WTC11 (cell line): ENCODE measurements around the gene ZIC2. TPM values are rescaled to one million over a fixed set of nuclear protein-coding genes. Genes with fewer than 3 reads are reported as not detected.

Source experiments
- ATAC-seq: fragments of 200-7000 bp; cut with Tn5 transposase; 2 replicates; pipeline ENCODE4 v1.10.0; 2021; ENCODE audit warnings: mild to moderate bottlenecking, moderate library complexity
- CTCF ChIA-PET: fragments of 300-600 bp; sonication (Branson Sonifier 250); formaldehyde crosslinking; loops from one replicate; lab custom pipeline; 2021; ENCODE audit warnings: antibody characterized with exemption; lab: Charles Lee
- POLR2A ChIA-PET: fragments of 350-600 bp; sonication (Branson Sonifier 250); formaldehyde crosslinking; loops from one replicate; lab custom pipeline; 2021; ENCODE audit warnings: antibody characterized with exemption; lab: Charles Lee
- DNase-seq: peaks from one replicate; pipeline ENCODE4 v3.0.0; 2021; ENCODE audit warnings: low spot score
- H3K27ac Mint-ChIP-seq: 2 replicates; pipeline ENCODE4 v1.8.0; 2021; ENCODE audit warnings: mixed read lengths
- H3K27me3 Mint-ChIP-seq: 2 replicates; pipeline ENCODE4 v1.8.0; 2021; ENCODE audit warnings: low read depth, mild to moderate bottlenecking, moderate library complexity, mixed read lengths
- H3K36me3 Mint-ChIP-seq: 2 replicates; pipeline ENCODE4 v1.8.0; 2021; ENCODE audit warnings: mixed read lengths
- H3K4me1 Mint-ChIP-seq: 2 replicates; pipeline ENCODE4 v1.8.0; 2022; ENCODE audit warnings: mixed read lengths
- H3K4me3 Mint-ChIP-seq: 2 replicates; pipeline ENCODE4 v1.8.0; 2021; ENCODE audit warnings: mild to moderate bottlenecking, moderate library complexity, mixed read lengths
- H3K9me3 Mint-ChIP-seq: 2 replicates; pipeline ENCODE4 v1.8.0; 2021; ENCODE audit warnings: mixed read lengths
- ATF1 ChIP-seq: sonication (generic); formaldehyde crosslinking; IDR thresholded peaks from 2 replicates; pipeline ENCODE4 v1.8.1; 2023; ENCODE audit warnings: mild to moderate bottlenecking, moderate library complexity, missing genetic modification reagents
- CBFB ChIP-seq: sonication (generic); formaldehyde crosslinking; IDR thresholded peaks from 2 replicates; pipeline ENCODE4 v1.8.1; 2022; ENCODE audit warnings: mild to moderate bottlenecking, low read depth, missing genetic modification reagents
- CREM ChIP-seq: sonication (generic); formaldehyde crosslinking; IDR thresholded peaks from 2 replicates; pipeline ENCODE4 v1.8.1; 2022; ENCODE audit warnings: mild to moderate bottlenecking, missing genetic modification reagents, moderate library complexity
- ELF4 ChIP-seq: sonication (generic); formaldehyde crosslinking; IDR thresholded peaks from 2 replicates; pipeline ENCODE4 v1.8.1; 2022; ENCODE audit warnings: low read depth, mild to moderate bottlenecking, moderate library complexity, missing genetic modification reagents
- ESRRA ChIP-seq: sonication (generic); formaldehyde crosslinking; IDR thresholded peaks from 2 replicates; pipeline ENCODE4 v1.8.1; 2022; ENCODE audit warnings: mild to moderate bottlenecking, missing genetic modification reagents, borderline replicate concordance
- FOXJ3 ChIP-seq: sonication (generic); formaldehyde crosslinking; IDR thresholded peaks from 2 replicates; pipeline ENCODE4 v1.9.0; 2021; ENCODE audit warnings: missing genetic modification reagents, mild to moderate bottlenecking, borderline replicate concordance
- FOXK1 ChIP-seq: sonication (generic); formaldehyde crosslinking; IDR thresholded peaks from 2 replicates; pipeline ENCODE4 v1.8.0; 2022; ENCODE audit warnings: mild to moderate bottlenecking, moderate library complexity, missing genetic modification reagents
- FOXP1 ChIP-seq: sonication (generic); formaldehyde crosslinking; IDR thresholded peaks from 2 replicates; pipeline ENCODE4 v1.8.0; 2022; ENCODE audit warnings: missing genetic modification reagents, mild to moderate bottlenecking, moderate library complexity, borderline replicate concordance
- GTF2I ChIP-seq: fragments of 250-450 bp; sonication (Bioruptor Pico); conservative IDR thresholded peaks from 2 replicates; pipeline ENCODE4 v1.4.0; 2021; ENCODE audit warnings: mild to moderate bottlenecking
- HMGA2 ChIP-seq: fragments of 250-450 bp; sonication (Bioruptor Pico); IDR thresholded peaks from 2 replicates; pipeline ENCODE4 v1.4.0; 2021; ENCODE audit warnings: mild to moderate bottlenecking, moderate library complexity
- JUN ChIP-seq: sonication (generic); formaldehyde crosslinking; IDR thresholded peaks from 2 replicates; pipeline ENCODE4 v1.8.0; 2023; ENCODE audit warnings: mild to moderate bottlenecking, missing genetic modification reagents
- RELA ChIP-seq: sonication (generic); formaldehyde crosslinking; IDR thresholded peaks from 2 replicates; pipeline ENCODE4 v1.8.1; 2022; ENCODE audit warnings: missing genetic modification reagents, mild to moderate bottlenecking, borderline replicate concordance
- SP1 ChIP-seq: sonication (generic); formaldehyde crosslinking; conservative IDR thresholded peaks from 2 replicates; pipeline ENCODE4 v1.8.1; 2022; ENCODE audit warnings: missing genetic modification reagents
- TCF7 ChIP-seq: sonication (generic); formaldehyde crosslinking; IDR thresholded peaks from 2 replicates; pipeline ENCODE4 v1.8.0; 2022; ENCODE audit warnings: mild to moderate bottlenecking, low read depth, missing genetic modification reagents, moderate library complexity
- TEAD1 ChIP-seq: sonication (generic); formaldehyde crosslinking; IDR thresholded peaks from 2 replicates; pipeline ENCODE4 v1.8.0; 2022; ENCODE audit warnings: mild to moderate bottlenecking, missing genetic modification reagents
- ZNF232 ChIP-seq: sonication (generic); formaldehyde crosslinking; IDR thresholded peaks from 2 replicates; pipeline ENCODE4 v1.8.0; 2022; ENCODE audit warnings: mild to moderate bottlenecking, missing genetic modification reagents
- ZNF317 ChIP-seq: sonication (generic); formaldehyde crosslinking; IDR thresholded peaks from 2 replicates; pipeline ENCODE4 v1.8.1; 2023; ENCODE audit warnings: low read depth, mild to moderate bottlenecking, moderate library complexity, missing genetic modification reagents, borderline replicate concordance
- total RNA-seq: library from RNA; stranded (reverse); gene quantifications from 3 replicates; pipeline ENCODE4 v1.2.3, GENCODE V29; 2021
- TF ChIP-seq, protein P1 (sequence below): fragments of 250-450 bp; sonication (Bioruptor Pico); IDR thresholded peaks from 2 replicates; pipeline ENCODE4 v1.9.0; 2021; ENCODE audit warnings: moderate library complexity, mild to moderate bottlenecking, inconsistent platforms, borderline replicate concordance
- TF ChIP-seq, protein P2 (sequence below): sonication (generic); formaldehyde crosslinking; IDR thresholded peaks from 2 replicates; pipeline ENCODE4 v1.8.1; 2023; ENCODE audit warnings: mild to moderate bottlenecking, moderate library complexity, missing genetic modification reagents
- TF ChIP-seq, protein P3 (sequence below): sonication (generic); formaldehyde crosslinking; IDR thresholded peaks from 2 replicates; pipeline ENCODE4 v1.8.0; 2022; ENCODE audit warnings: mild to moderate bottlenecking, missing genetic modification reagents
- TF ChIP-seq, protein P4 (sequence below): sonication (generic); formaldehyde crosslinking; IDR thresholded peaks from 2 replicates; pipeline ENCODE4 v1.8.0; 2023; ENCODE audit warnings: missing genetic modification reagents, mild to moderate bottlenecking, borderline replicate concordance
- TF ChIP-seq, protein P5 (sequence below): fragments of 200-600 bp; IDR thresholded peaks from 2 replicates; pipeline ENCODE4 v1.8.0; 2022; ENCODE audit warnings: antibody characterized with exemption

Gene ZIC2
- total RNA-seq, 1 experiment from 2014 or later, result 344 TPM

DNA sequence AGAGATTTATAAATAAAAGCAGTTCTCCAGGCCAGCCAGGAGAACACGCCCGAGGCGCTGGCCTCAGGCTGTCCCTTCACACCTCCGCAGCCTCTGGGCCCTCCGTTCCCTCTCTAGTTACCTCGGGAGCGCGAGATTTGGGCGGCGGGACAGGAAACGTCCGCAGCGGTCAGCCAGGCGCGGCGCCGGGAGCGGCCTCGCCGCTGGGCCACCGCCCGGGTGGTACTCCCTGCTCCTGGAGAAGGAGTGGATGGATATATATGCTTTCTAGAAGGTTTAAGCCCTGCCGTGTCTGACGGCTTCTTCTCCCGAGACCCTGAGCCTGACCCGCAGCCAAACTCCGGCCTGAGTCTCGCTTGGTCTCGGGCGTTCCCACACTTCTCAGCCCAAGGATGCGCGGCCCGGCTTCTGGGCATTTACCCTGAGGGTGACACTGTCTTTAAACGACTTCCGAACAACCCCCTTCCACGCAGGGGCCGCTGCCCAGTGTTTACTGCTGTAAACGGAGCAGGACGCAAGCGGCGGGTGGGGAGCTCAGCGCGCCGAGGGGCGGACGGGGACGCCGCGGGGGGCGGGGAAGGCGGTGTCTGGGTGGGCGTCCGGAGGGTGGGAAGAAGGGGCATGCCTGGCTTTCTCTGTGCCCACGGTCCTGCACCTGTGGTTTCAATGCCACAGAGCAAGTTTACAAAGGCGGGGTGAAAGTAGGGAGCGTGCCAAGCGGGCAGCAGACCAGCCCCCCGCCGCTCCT lies 2.0 kb upstream of the ZIC2 start (continued):
- TF ChIP-seq, protein P1, sequence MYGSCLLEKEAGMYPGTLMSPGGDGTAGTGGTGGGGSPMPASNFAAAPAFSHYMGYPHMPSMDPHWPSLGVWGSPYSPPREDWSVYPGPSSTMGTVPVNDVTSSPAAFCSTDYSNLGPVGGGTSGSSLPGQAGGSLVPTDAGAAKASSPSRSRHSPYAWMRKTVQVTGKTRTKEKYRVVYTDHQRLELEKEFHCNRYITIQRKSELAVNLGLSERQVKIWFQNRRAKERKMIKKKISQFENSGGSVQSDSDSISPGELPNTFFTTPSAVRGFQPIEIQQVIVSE, result no peak
- peak; percentile 35; the same call in 1 of the 2 replicates for TF ChIP-seq FOXP1
- TF ChIP-seq TCF7, result no peak
- TF ChIP-seq GTF2I (CRISPR knock-in tag), result no peak
- peak; percentile 48; the same call in 1 of the 2 replicates for TF ChIP-seq FOXK1 (CRISPR knock-in tag)
- TF ChIP-seq, protein P2, sequence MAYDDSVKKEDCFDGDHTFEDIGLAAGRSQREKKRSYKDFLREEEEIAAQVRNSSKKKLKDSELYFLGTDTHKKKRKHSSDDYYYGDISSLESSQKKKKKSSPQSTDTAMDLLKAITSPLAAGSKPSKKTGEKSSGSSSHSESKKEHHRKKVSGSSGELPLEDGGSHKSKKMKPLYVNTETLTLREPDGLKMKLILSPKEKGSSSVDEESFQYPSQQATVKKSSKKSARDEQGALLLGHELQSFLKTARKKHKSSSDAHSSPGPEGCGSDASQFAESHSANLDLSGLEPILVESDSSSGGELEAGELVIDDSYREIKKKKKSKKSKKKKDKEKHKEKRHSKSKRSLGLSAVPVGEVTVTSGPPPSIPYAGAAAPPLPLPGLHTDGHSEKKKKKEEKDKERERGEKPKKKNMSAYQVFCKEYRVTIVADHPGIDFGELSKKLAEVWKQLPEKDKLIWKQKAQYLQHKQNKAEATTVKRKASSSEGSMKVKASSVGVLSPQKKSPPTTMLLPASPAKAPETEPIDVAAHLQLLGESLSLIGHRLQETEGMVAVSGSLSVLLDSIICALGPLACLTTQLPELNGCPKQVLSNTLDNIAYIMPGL (CRISPR knock-in tag), result peak; percentile 8; the same call in 1 of the 2 replicates
- TF ChIP-seq, protein P3, sequence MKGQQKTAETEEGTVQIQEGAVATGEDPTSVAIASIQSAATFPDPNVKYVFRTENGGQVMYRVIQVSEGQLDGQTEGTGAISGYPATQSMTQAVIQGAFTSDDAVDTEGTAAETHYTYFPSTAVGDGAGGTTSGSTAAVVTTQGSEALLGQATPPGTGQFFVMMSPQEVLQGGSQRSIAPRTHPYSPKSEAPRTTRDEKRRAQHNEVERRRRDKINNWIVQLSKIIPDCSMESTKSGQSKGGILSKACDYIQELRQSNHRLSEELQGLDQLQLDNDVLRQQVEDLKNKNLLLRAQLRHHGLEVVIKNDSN (CRISPR knock-in tag), result no peak
- TF ChIP-seq, protein P4, sequence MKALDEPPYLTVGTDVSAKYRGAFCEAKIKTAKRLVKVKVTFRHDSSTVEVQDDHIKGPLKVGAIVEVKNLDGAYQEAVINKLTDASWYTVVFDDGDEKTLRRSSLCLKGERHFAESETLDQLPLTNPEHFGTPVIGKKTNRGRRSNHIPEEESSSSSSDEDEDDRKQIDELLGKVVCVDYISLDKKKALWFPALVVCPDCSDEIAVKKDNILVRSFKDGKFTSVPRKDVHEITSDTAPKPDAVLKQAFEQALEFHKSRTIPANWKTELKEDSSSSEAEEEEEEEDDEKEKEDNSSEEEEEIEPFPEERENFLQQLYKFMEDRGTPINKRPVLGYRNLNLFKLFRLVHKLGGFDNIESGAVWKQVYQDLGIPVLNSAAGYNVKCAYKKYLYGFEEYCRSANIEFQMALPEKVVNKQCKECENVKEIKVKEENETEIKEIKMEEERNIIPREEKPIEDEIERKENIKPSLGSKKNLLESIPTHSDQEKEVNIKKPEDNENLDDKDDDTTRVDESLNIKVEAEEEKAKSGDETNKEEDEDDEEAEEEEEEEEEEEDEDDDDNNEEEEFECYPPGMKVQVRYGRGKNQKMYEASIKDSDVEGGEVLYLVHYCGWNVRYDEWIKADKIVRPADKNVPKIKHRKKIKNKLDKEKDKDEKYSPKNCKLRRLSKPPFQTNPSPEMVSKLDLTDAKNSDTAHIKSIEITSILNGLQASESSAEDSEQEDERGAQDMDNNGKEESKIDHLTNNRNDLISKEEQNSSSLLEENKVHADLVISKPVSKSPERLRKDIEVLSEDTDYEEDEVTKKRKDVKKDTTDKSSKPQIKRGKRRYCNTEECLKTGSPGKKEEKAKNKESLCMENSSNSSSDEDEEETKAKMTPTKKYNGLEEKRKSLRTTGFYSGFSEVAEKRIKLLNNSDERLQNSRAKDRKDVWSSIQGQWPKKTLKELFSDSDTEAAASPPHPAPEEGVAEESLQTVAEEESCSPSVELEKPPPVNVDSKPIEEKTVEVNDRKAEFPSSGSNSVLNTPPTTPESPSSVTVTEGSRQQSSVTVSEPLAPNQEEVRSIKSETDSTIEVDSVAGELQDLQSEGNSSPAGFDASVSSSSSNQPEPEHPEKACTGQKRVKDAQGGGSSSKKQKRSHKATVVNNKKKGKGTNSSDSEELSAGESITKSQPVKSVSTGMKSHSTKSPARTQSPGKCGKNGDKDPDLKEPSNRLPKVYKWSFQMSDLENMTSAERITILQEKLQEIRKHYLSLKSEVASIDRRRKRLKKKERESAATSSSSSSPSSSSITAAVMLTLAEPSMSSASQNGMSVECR (CRISPR knock-in tag), result peak; percentile 16; the same call in 1 of the 2 replicates
- TF ChIP-seq, protein P5, sequence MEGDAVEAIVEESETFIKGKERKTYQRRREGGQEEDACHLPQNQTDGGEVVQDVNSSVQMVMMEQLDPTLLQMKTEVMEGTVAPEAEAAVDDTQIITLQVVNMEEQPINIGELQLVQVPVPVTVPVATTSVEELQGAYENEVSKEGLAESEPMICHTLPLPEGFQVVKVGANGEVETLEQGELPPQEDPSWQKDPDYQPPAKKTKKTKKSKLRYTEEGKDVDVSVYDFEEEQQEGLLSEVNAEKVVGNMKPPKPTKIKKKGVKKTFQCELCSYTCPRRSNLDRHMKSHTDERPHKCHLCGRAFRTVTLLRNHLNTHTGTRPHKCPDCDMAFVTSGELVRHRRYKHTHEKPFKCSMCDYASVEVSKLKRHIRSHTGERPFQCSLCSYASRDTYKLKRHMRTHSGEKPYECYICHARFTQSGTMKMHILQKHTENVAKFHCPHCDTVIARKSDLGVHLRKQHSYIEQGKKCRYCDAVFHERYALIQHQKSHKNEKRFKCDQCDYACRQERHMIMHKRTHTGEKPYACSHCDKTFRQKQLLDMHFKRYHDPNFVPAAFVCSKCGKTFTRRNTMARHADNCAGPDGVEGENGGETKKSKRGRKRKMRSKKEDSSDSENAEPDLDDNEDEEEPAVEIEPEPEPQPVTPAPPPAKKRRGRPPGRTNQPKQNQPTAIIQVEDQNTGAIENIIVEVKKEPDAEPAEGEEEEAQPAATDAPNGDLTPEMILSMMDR, result no peak
- TF ChIP-seq ELF4 (CRISPR knock-in tag), result no peak
- TF ChIP-seq ZNF232 (CRISPR knock-in tag), result peak; percentile 65; the same call in 1 of the 2 replicates
- no peak for TF ChIP-seq ATF1 (CRISPR knock-in tag)
- TF ChIP-seq RELA (CRISPR knock-in tag), result no peak
- no peak for TF ChIP-seq HMGA2 (CRISPR knock-in tag)

DNA sequence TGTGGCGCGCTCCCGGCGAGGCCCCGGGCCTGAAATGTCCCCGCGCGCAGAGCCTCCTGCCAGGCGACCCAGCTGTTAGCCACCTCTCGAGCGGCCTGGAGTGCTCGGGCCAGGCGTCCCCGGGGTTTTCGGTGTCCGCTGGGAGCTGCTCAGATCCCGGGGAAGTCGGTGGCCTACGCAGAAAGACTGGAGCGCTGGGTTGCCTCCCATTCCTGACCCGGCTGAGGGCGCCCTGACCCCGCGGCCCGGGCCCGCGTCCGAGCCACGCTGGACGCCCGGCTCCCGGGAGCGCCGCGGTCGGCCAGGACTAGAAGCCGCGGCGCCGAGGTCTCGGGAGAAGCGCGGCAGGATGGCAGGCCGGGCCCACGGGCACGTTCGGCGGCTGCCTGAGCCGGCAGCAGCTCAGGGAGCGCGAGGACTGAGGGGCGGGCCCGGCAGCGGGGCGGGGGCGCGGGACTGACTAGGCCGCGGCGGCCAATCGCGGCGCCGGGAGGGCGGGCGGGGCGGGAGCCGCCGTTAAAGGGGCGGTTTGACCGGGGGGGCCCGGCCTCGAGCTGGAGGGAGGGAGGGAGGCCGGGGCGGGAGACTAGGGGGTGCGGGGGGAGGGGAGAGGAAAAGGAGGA lies 1.3 kb upstream of the ZIC2 start:
- ATAC-seq (peak; percentile 27), DNase-seq (peak; percentile 87)
- peaks cover 38% of the 10 kb centered on the region for H3K27me3 Mint-ChIP-seq
- peaks cover 37% of the 10 kb centered on the region for H3K4me1 Mint-ChIP-seq
- ChIA-PET POLR2A (interaction anchor here (0.8 to 7.1 kb wide), 17 partner anchors 9 to 374 kb away, joined by 3 to 67 read pairs (median 6); partner anchors contain the start of genes CLYBL, PCCA and ZIC5), CTCF (interaction anchor here (0.6 to 2.0 kb wide), 11 partner anchors 9 to 324 kb away, joined by 3 to 9 read pairs (median 3); partner anchors contain the start of gene ZIC5)
- no peaks in the 10 kb centered on the region for H3K9me3 Mint-ChIP-seq
- H3K4me3 Mint-ChIP-seq, result peak overlapping the region; percentile 76
- no peak overlapping the region for H3K27ac Mint-ChIP-seq
- peaks cover 26% of the 10 kb centered on the region for H3K36me3 Mint-ChIP-seq
- TF ChIP-seq TEAD1 (CRISPR knock-in tag) (no peak), RELA (CRISPR knock-in tag) (0 out of 2 replicates have a peak, but pooled peaks have one; percentile 43), JUN (peak; percentile 73; the same call in 1 of the 2 replicates), FOXK1 (CRISPR knock-in tag) (peak; percentile 59; the same call in 1 of the 2 replicates), ZNF317 (CRISPR knock-in tag) (0 out of 2 replicates have a peak, but pooled peaks have one; percentile 41), FOXJ3 (CRISPR knock-in tag) (no peak), ESRRA (CRISPR knock-in tag) (0 out of 2 replicates have a peak, but pooled peaks have one; percentile 30), ATF1 (CRISPR knock-in tag) (peak; percentile 45; the same call in 1 of the 2 replicates), CREM (peak; percentile 69), CBFB (CRISPR knock-in tag) (no peak), SP1 (CRISPR knock-in tag) (no peak; the same call in 1 of the 2 replicates)
- TF ChIP-seq, protein P2 (CRISPR knock-in tag), result 0 out of 2 replicates have a peak, but pooled peaks have one; percentile 46
